LoVo (cell line): ENCODE measurements around the gene TRDMT1.

Experiments
- DNase-seq: peaks from one replicate; pipeline ENCODE4 v3.0.0-alpha.2; 2016; ENCODE audit warnings: low spot score

The TRDMT1 gene

DNA sequence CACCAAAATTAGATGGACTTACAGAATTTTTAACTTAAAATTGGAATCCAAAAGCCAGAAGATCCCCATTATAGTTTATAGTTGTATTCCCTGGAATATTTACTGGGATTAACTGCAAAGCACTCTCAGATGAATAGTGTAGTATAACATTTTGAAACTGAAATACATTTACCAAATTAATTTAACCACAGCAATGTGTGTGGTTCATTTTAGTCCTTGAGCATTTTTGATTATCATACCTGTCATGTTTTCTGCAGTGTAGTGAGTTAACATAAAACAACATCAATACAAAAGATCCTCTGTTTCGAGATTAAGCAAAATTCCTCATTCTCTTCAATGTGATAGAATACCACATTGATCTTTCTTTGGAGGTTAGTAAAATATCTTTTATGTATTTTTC is 30.3 kb upstream of the TRDMT1 start:
- no peak for DNase-seq

DNA sequence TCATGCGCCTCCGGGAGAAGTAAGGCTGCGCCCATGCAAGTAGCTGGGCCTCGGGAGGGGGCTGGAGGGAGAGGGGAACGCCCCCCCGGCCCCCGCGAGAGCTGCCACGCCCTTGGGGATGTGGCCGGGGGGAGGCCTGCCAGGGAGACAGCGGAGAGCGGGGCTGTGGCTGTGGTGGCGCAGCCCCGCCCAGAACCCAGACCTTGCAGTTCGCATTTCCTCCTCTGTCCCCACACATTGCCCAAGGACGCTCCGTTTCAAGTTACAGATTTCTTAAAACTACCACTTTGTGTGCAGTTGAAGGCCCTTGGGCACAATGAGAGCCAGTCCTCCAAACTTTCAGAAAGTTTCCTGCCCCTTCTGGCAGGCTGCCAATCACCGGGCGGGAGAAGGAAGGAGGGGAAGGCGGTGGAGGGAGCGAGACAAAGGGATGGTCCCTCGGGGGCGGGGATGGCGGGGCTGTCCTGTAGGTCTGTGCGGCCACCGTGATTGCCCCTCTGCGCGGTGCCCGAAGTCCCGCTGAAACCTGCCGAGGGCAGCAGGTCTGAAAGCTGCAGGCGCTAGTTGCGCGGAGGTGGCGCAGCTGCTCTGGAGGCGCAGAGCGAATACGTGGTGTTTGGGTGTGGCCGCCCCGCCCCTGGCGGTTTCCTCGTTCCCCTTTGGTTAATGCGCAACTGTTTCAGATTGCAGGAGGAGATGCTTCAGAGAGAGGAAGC is 28.7 kb upstream of the TRDMT1 start:
- DNase-seq: peak; percentile 88

DNA sequence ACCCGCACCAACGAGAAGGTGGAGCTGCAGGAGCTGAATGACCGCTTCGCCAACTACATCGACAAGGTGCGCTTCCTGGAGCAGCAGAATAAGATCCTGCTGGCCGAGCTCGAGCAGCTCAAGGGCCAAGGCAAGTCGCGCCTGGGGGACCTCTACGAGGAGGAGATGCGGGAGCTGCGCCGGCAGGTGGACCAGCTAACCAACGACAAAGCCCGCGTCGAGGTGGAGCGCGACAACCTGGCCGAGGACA is 28.2 kb upstream of the TRDMT1 start:
- no peak for DNase-seq

DNA sequence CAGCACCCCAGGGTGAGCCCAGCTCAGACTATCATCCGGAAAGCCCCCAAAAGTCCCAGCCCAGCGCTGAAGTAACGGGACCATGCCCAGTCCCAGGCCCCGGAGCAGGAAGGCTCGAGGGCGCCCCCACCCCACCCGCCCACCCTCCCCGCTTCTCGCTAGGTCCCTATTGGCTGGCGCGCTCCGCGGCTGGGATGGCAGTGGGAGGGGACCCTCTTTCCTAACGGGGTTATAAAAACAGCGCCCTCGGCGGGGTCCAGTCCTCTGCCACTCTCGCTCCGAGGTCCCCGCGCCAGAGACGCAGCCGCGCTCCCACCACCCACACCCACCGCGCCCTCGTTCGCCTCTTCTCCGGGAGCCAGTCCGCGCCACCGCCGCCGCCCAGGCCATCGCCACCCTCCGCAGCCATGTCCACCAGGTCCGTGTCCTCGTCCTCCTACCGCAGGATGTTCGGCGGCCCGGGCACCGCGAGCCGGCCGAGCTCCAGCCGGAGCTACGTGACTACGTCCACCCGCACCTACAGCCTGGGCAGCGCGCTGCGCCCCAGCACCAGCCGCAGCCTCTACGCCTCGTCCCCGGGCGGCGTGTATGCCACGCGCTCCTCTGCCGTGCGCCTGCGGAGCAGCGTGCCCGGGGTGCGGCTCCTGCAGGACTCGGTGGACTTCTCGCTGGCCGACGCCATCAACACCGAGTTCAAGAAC is 27.7 kb upstream of the TRDMT1 start:
- peak; percentile 7 for DNase-seq

DNA sequence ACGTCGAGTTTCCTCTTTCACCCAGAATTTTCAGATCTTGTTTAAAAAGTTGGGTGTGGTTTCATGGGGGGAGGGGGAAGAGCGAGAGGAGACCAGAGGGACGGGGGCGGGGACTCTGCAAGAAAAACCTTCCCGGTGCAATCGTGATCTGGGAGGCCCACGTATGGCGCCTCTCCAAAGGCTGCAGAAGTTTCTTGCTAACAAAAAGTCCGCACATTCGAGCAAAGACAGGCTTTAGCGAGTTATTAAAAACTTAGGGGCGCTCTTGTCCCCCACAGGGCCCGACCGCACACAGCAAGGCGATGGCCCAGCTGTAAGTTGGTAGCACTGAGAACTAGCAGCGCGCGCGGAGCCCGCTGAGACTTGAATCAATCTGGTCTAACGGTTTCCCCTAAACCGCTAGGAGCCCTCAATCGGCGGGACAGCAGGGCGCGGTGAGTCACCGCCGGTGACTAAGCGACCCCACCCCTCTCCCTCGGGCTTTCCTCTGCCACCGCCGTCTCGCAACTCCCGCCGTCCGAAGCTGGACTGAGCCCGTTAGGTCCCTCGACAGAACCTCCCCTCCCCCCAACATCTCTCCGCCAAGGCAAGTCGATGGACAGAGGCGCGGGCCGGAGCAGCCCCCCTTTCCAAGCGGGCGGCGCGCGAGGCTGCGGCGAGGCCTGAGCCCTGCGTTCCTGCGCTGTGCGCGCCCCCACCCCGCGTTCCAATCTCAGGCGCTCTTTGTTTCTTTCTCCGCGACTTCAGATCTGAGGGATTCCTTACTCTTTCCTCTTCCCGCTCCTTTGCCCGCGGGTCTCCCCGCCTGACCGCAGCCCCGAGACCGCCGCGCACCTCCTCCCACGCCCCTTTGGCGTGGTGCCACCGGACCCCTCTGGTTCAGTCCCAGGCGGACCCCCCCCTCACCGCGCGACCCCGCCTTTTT is 26.9 kb upstream of the TRDMT1 start, which contains the start of gene VIM:
Gene VIM (plus strand): TSS at position 151 of the 925 bp plus-strand sequence. CDS start 1,182 bp downstream, outside the sequence.
- DNase-seq: peak; percentile 86

DNA sequence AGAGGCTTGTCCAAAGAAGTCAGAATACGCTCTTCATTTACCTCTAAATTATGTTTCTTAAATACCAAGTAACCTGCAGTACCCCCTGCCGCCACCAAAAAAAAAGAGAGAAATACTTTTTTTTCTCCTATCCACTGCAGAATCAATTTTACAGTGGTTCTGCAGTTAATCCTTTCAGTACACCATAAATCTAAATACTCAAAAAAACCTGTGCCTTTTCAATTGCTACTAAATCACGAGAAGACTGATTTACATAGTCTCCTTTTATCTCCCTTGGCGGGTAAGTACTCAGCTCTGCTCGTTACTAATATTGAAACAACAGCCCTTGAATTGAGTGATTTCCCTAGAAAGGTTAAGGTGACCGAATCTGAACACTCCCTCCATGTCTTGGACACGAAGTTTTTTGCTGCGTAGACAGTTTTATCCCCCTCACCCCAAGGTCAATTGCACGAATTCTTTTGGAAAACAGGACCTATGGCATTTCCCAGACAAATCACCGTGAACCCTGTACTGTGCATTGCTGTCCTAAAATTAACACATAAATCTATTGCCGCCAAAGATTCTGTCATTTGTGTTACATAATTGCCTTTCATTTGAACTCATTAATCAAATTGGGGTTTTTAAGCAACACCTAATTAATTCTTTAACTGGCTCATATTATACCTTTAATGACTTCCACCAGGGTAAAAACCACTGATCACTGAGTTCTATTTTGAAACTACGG is 26.1 kb upstream of the TRDMT1 start:
- no peak for DNase-seq

DNA sequence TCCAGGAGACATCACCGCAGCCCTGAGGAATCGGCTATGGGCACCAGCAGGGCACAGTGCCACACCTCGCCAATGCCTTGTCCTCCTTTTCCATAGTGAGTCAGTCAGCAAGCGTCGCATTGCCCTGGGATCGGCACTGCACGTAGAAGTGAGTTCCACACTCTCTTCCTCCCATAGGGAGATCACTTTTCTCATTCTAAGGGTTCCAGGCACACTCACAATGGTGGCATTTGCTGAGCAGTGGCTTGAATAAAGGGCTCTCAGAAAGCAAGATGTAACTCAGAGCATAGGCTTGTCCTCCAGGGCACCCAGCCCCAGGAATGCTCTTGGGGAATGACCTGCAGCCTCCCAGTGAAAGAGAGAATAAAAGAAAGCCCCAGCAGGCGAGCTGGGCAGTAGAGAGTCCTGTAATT is 25.4 kb upstream of the TRDMT1 start:
- no peak for DNase-seq

DNA sequence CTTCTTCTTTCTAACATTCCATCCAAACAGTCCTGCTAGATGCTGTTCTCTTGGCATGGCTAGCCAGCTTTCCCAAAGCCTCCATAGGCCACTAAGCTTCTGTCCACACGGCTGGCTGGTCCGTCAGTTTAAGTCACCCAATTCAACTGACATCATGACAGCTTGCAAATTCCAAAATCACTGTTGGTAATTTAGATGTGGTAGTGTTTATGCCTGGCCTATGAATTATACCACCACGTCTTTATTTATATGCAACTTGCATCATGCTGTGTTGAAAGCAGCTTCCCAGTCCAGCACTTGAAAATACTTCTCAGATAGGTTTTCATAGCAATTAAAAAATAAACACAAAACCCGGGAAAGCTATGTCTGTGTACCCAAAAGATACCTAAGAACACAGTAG is 24.3 kb upstream of the TRDMT1 start:
- no peak for DNase-seq

DNA sequence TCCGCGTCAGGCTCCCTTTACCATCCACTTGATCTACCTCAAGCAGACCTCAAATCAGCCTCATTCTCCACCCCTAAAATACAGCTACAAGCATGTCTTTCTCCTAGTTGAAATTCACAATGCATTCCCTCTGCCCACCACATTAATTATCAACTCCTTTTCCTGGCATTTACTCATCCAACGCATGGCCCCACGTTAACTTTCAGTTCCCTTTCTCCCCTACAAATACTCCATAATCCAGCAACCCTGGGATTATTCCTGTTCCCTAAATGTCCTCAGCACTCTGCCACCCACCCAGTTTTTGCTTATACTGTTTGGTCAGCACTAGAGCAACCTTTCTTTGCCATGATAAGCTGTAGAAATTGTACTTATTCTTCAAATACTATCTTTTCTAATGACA is 20.9 kb upstream of the TRDMT1 start:
- DNase-seq: no peak

DNA sequence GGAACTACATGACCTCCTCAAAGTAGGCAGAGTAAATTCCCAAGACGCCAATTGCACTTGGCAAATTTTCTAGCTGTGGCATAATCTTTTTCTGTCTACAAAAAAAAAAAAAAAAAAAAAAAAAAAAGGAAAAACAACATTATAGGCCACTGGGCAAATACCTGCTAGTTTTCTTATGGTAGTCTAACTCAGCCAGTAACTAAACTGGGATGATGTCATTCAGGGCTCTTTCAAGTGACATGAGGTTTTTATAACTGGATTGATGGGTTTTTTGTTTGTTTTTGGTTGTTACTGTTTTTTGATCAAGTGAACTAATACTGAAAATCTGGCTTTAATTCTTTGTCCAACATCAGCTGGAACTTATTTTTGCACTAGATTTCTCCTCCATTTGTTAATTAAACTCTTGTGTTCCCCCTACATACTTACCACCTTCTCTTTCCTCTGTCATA is 19.2 kb upstream of the TRDMT1 start:
- no peak for DNase-seq

DNA sequence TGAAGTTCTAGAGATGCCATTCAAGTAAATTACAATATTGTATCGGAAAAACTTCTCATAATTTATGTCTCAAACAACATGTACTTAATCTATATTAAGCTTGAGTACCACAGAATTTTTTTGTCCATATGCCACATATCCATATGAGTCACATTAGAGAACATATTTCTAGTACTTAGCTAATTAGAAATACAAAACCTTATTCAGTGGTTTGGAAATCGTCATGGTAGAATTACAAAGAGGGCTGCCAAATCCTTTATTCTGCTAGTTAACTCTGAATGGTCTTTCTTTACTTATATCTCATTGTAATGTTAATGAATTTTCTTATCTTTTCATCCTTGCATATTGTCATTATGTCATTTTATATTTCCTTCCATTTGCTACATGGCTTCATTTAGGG is 17.6 kb upstream of the TRDMT1 start:
- no peak for DNase-seq

DNA sequence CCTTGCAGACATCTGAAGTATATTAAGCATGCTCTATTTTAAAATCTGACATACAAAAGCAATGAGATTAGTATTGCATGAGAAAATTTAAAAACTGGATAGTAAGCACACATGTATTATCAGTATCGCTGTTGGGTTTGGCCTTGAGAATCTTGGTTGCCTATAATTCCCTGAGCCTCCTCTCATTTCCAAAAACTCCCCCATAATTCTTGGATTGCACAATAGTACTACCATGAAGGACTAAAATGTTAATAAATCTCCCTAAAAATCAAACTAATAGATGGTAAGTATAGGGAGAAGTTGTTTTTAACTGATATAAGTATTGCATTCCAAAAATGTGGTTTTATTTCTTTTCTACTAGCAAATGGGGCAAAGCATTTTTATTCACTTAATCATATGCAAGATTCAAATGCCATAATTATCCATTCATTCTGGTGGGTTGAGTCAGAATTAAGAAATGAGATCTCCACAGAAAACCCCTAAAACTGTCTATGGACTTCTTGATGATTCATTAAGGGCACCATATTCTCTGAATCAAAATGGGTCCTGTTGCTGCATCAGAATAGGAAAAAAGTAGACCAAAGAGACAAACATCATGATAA is 16.3 kb upstream of the TRDMT1 start:
- DNase-seq: no peak

DNA sequence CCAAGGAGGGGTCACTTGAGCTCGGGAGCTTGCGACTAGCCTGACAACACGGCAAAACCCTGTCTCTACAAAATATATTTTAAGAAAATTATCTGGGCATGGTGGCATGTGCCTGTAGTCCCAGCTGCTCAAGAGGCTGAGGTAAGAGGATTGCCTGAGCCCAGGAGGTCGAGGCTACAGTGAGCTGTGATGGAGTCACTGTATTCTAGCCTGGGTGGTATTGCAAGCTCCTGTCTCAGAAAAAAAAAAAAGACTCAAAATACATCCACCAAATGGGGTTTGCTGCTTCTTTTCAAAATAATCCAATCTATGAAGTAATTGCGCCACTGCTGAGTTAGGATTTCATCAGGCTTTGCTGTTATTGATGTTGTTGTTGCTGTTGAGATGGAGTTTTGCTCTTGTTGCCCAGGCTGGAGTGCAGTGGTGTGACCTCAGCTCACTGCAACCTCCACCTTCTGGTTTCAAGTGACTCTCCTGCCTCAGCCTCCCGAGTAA is 15.5 kb upstream of the TRDMT1 start:
- DNase-seq: no peak

DNA sequence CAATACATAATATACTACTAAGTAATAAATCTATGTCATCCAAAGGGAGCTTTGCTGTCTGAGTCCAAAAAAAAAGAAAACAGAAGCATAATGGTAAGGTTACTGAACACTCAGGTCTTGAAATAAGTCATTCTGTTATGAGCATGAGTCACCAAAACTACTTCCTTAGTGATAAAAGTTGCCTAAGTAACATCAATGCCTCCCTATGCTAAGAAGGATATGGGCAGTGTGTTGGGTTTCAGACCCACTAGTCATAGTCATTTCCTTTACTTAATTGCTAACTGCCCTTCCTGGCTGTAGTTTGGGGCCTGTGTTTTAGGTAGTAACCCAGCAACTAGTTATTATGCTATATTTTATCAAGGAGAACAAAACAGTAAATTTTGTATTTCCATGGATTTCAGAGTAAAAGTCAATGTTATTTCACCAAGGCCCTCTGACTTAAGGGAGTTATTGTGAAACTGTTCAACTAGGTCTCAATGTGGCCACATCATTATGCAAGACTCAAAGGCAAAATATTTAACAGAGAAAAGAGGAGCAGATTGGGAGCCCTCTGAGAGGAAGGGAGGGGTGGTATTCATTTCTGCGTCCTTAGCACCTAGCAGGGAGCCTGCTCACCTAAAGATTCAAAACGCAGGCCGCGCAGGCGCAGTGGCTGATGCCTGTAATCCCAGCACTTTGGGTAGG is 14.9 kb upstream of the TRDMT1 start:
- DNase-seq: peak; percentile 67

DNA sequence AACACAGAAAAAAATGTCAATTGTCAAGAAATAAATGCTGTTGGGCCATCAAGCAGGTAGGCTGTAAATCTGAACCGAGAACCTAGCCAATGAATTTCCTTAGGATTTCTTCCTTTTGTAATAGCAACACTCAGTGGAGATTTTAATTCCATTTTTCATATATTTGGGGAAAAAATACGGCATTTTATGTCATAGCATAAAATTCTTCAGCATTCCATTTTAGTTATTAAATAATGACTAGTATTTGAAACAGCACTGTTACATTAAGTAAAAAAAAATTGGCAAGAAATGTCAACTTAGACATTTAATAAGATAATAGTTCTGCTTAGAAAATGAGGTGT is 14.3 kb upstream of the TRDMT1 start:
- no peak for DNase-seq

DNA sequence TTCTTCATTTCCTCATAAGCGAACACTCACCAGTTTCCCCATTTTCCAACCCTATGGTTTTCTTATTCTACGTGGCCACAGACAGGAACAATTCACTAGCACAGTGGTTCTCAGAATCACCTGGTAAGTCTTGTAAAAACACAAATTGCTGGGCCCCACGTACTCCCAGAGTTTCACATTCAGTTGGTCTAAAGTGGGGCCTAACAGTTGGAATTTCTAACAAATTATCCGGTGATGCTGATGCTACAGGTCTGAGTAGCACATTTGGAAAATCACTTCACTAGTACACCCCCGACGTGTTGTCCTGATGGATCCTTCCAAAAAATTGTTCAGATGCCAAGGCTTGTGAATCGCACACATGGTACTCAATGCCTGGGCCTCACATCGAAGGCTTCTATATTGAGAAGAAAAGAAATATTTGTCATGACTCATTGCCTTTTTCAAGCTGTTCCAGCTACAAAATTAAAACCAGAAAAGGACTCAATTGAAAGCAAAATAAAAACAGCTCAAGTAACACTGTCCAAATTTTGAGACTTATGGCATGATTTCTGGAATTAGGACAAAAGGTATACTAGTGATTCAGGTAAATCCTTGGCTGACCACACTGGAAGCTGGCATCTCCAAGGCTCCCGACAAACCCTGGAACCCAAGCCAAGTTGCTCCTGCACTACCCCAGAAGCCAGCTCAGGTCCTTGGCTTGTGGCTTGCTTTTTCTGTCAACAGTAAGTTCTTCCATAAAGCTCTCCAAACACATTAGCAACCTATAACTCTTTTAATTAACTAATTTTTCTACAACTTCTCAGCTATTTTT is 13.7 kb upstream of the TRDMT1 start:
- DNase-seq: no peak

DNA sequence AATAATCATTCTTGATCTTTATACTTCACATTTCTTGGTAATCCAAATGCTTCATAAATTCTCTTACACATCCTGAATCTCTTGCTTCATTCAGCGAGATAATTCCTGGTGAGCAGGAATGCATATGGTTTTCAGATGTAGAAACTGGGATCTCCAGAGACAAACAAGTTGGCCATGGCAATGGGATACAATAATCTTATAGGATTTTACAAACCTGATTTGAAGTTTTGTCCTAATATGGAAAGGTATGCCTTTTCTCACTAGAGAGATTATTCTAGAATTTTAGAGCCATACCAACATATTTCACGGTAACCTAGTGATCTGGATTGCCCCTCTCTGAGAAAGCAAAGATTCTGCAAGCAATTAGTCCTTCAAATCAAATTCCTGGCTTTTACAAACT is 13.1 kb upstream of the TRDMT1 start:
- DNase-seq: no peak

DNA sequence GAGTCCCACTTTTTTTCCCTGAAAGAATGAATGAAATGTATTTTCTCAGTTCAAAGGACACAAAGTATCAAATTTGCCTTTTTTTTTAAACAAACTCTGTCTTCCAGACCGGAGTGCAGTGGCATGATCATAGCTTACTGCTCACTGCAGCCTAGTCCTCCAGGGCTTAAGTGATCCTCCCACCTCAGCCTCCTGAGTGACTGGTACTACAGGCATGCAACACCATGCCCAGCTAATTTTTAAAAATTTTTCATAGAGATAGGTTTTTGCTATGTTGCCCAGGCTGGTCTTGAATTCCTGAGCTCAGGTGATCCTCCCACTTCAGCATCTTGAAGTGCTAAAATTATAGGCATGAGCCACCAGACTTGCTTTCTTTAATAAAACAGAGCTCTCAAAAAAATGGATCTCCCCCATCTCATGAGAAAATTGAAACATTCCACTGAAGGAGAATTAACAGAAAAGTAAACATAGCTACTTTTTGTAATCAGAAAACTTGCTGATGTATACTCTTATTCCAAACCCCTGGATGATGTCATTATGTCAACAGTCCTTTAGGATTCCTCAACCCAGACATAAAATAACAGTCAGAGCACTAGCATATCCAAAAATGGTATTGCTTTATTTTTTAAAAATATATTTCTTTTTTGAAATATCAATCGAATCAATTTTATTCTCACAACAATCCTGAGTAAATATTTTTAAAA is 12.3 kb upstream of the TRDMT1 start:
- DNase-seq: no peak

DNA sequence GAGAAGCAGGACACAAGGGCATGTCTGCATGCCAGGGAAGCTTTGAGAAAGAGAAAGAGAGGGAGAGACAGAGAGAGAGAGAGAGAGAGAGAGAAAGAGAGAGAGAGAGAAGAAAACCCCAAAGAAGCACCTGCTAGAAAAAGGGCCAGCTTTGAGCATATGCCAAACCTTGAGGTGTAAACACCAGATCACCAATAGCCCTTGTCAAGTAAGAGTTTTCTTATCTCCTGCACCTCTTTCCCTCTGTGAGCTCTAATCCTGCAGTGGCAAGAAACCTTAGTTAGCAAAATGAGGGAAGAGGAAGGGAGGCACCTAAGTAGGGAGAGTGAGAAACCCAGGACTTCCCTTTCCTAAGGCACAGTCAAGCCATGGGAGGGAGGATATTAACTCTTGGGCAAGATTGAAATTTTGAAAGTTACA is 11.3 kb upstream of the TRDMT1 start:
- no peak for DNase-seq

DNA sequence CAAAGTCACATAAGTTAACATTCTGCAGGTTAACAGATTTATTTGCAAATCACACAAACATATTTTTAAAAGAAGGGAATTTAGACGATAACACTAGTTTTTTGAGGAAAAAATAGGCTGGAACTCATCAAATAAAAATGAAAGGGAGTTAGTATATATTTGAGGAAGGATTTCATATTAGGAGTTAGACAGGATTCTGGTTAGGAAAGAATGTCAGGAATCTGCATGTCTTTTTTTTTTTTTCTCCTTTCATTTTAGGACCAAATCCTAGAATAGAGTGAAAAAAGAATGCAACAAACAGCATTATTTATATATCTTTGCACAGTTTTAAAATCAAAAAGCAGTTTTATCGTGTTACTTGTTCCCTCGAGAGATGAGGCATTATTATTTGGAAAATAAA is 8.9 kb upstream of the TRDMT1 start:
- no peak for DNase-seq
